Measurements from ENCODE around the gene REC114.

The REC114 gene

DNA sequence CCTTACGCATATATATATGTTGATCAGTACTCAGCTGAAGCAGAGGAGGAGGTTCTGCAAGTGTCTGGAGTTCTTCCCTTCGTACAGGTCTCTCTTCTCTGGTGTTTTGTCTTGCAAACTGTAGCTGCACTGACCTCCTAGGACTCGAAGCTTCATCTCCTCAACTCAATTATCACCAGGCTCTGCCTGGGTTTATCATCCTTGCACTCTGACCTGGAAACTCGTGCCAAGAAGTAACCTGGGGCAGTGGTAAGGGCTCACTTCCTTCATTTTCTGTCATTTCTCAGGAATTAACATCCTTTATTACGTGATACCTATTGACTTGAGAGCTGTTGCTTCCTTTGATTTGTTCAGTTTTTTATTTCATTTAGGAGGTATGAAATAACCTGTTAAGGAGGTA lies 14.4 kb downstream of the REC114 start:
- TF ChIP-seq, protein P1, sequence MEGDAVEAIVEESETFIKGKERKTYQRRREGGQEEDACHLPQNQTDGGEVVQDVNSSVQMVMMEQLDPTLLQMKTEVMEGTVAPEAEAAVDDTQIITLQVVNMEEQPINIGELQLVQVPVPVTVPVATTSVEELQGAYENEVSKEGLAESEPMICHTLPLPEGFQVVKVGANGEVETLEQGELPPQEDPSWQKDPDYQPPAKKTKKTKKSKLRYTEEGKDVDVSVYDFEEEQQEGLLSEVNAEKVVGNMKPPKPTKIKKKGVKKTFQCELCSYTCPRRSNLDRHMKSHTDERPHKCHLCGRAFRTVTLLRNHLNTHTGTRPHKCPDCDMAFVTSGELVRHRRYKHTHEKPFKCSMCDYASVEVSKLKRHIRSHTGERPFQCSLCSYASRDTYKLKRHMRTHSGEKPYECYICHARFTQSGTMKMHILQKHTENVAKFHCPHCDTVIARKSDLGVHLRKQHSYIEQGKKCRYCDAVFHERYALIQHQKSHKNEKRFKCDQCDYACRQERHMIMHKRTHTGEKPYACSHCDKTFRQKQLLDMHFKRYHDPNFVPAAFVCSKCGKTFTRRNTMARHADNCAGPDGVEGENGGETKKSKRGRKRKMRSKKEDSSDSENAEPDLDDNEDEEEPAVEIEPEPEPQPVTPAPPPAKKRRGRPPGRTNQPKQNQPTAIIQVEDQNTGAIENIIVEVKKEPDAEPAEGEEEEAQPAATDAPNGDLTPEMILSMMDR (IDR thresholded peaks at IDR 0.05) = no peak
- no peak for TF ChIP-seq ZFX (IDR thresholded peaks at IDR 0.05; ENCODE audit: borderline replicate concordance)
- H3K27ac ChIP-seq = no peak overlapping the region

DNA sequence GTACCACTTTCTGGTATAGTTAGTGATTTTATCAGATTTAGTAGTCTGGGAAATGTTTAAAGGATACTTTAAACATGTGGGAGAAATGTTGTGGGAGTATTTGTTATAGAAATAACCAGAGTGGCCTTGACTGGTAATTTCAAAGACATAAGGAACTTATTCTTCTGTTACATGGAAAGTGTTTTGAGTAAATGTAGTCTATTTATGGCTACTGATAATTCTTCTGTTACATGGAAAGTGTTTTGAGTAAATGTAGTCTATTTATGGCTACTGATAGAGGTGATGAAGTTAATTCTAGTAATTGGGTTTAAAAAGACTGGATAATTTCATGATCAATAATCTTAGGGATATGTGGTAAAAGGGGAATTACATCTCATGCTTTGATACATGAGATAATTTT lies 17.7 kb downstream of the REC114 start:
- H3K27ac ChIP-seq = no peak overlapping the region
- TF ChIP-seq ZFX (IDR thresholded peaks at IDR 0.05; ENCODE audit: borderline replicate concordance) = no peak
- TF ChIP-seq, protein P1 (IDR thresholded peaks at IDR 0.05) = no peak

DNA sequence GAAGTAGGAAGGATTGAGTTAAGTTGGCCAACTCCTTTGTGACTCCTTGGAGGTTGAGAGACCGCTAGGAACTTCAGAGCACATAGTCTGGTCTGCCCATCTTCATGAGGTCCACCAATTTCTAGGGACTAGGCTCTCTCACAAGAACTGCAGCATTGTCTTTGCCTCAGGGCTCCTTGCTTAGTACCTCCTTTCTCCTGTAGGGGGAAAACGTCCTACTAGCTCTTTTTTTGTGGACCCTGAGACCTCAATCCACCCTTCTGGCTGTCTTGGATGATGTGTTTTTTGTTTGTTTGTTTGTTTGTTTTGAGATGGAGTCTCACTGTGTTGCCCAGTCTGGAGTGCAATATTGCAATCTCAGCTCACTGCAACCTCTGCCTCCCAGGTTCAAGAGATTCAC lies 21.6 kb downstream of the REC114 start:
- TF ChIP-seq ZFX (IDR thresholded peaks at IDR 0.05; ENCODE audit: borderline replicate concordance) = no peak
- TF ChIP-seq, protein P1 (IDR thresholded peaks at IDR 0.05) = 0 out of 2 replicates have a peak, but pooled peaks have one; percentile 9
- H3K27ac ChIP-seq = no peak overlapping the region

DNA sequence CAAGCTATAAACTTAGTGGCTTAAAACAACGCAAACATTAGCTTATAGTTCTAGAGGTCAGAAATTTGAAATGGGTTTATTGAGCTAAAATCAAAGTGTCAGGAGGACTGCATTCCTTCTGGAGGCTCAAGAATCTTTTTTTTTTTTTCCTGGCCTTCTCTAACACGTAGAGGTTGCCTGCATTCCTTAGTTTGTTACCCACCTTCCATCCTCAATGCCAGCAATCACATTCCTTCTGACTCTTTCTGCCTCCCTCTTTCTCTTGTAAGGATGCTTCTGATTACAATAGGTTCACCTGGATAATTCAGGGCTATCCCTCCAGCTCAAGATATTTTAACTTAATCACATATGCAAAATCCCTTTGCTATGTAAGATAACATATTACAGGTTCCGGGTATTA lies 24.8 kb downstream of the REC114 start:
- H3K27ac ChIP-seq = no peak overlapping the region

DNA sequence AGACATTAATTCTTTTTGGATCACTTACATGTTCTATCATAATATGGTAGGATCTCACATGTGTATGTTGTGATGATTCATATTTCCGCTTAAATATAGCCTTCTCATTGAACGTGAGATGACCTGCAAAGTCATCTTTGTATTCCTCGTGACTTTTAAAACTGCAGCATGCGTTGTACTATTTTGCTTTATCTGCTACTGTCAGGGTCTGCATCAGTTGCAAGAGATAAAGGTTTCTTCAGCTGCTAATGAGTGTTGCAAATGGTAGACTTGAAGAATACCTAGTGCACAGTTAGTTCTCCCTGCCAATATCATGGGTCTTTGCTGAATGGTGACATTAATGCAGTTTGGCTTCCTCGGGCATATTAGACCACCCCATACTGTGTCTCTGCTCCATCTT lies 31.8 kb downstream of the REC114 start:
- no peak overlapping the region for H3K27ac ChIP-seq
- TF ChIP-seq ZFX (IDR thresholded peaks at IDR 0.05; ENCODE audit: borderline replicate concordance) = no peak
- TF ChIP-seq, protein P1 (IDR thresholded peaks at IDR 0.05) = no peak

More for the DNA sequence above, 24.8 kb downstream of the REC114 start:
- no peak for TF ChIP-seq ZFX (IDR thresholded peaks at IDR 0.05; ENCODE audit: borderline replicate concordance)
- TF ChIP-seq, protein P1 (IDR thresholded peaks at IDR 0.05) = no peak

DNA sequence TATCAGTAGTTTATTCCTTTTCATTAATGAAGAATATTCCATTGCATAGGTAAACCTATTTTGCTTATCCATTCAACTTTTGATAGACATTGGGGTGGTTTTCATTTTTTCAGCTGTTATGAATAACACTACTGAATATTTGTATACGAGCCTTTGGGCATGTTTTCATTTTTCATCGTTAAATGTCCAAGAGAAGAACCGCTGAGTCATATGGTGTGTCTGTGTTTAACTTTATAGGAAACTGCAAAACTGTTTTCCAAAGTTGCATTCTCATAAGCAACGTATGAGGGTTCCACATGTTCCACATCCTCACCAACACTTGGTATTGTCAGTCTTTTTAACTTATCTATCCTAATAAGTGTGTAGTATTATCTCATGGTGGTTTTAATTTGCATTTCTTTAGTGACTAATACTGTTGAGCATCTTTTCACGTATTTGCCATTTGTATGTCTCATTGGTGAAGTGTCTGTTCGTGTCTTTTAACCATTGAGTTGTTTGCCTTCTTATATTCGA lies 33.8 kb downstream of the REC114 start:
- no peak overlapping the region for H3K27ac ChIP-seq
- TF ChIP-seq, protein P1 (IDR thresholded peaks at IDR 0.05) = no peak
- no peak for TF ChIP-seq ZFX (IDR thresholded peaks at IDR 0.05; ENCODE audit: borderline replicate concordance)

DNA sequence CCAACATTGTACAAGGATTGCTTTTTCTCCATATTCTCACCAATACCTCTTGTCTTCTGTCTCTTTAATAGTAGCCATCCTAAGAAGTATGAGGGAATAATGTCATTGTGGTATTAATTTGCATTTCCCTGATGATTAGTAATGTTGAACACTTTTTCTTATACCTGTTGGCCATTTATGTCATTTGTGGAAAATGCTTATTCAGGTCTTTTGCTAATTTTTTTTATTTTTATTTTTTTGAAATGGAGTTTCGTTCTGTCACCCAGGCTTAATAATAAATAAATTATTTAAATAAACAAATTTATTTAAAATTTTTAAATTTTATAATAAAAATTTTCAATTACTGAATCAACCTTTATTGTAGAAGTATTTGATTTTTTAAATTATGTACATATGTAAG lies 37.1 kb downstream of the REC114 start:
- TF ChIP-seq, protein P1 (IDR thresholded peaks at IDR 0.05) = no peak
- TF ChIP-seq ZFX (IDR thresholded peaks at IDR 0.05; ENCODE audit: borderline replicate concordance) = no peak

More for the DNA sequence above, 37.1 kb downstream of the REC114 start:
- H3K27ac ChIP-seq = no peak overlapping the region
